GM12878 (cell line): ENCODE measurements around the gene SP6. TPM values are rescaled to one million over a fixed set of nuclear protein-coding genes. Genes with fewer than 3 reads are reported as not detected.

Experiments used
- ATF3 ChIP-seq: IDR thresholded peaks from 2 replicates; pipeline ENCODE4 v1.6.1; 2011; ENCODE audit warnings: low read depth, mild to moderate bottlenecking, low read length, moderate library complexity, borderline replicate concordance; ENCODE audit errors: extremely low read depth
- BCL3 ChIP-seq: IDR thresholded peaks from 2 replicates; pipeline ENCODE4 v1.6.1; 2011; ENCODE audit warnings: borderline replicate concordance, low read depth, mild to moderate bottlenecking, moderate library complexity, low read length; ENCODE audit not compliant: insufficient read depth, poor library complexity, severe bottlenecking
- CBX3 ChIP-seq: fragments of 200-600 bp; sonication (generic); IDR thresholded peaks from 2 replicates; pipeline ENCODE4 v1.6.1; 2016; ENCODE audit warnings: low read depth, borderline replicate concordance
- CEBPZ ChIP-seq: fragments of 150-350 bp; IDR thresholded peaks from 2 replicates; pipeline ENCODE4 v1.6.1; 2016; ENCODE audit warnings: low read depth, low read length
- FOXM1 ChIP-seq: IDR thresholded peaks from 2 replicates; pipeline ENCODE4 v1.6.1; 2012; ENCODE audit warnings: low read depth, mild to moderate bottlenecking, inconsistent platforms, low read length, moderate library complexity
- HCFC1 ChIP-seq: fragments of 150-350 bp; IDR thresholded peaks from 2 replicates; pipeline ENCODE4 v1.6.1; 2014; ENCODE audit warnings: low read length
- LARP7 ChIP-seq: fragments of 450-650 bp; IDR thresholded peaks from 2 replicates; pipeline ENCODE4 v1.6.1; 2017; ENCODE audit warnings: mild to moderate bottlenecking
- MLLT1 ChIP-seq: fragments of 450-650 bp; IDR thresholded peaks from 2 replicates; pipeline ENCODE4 v1.6.1; 2016; ENCODE audit warnings: mild to moderate bottlenecking
- POU2F2 ChIP-seq: IDR thresholded peaks from 3 replicates; pipeline ENCODE4 v1.6.1; 2011; ENCODE audit warnings: low read depth, mild to moderate bottlenecking, low read length, borderline replicate concordance
- SIX5 ChIP-seq: IDR thresholded peaks from 2 replicates; pipeline ENCODE4 v1.6.1; 2011; ENCODE audit warnings: mild to moderate bottlenecking, low read depth, low read length, moderate library complexity; ENCODE audit not compliant: severe bottlenecking
- SREBF1 ChIP-seq: IDR thresholded peaks from 2 replicates; pipeline ENCODE4 v1.6.1; 2012; ENCODE audit warnings: mild to moderate bottlenecking, low read length
- SRF ChIP-seq, 2 experiments: IDR thresholded peaks; 2 replicates each; pipeline ENCODE4 v1.6.1; 2011; ENCODE audit warnings: low read depth in 2 of 2, low read length in 2 of 2, mild to moderate bottlenecking in 1 of 2, moderate library complexity in 1 of 2
- TCF12 ChIP-seq: IDR thresholded peaks from 2 replicates; pipeline ENCODE4 v1.6.1; 2011; ENCODE audit warnings: low read depth, mild to moderate bottlenecking, low read length
- ZBTB4 ChIP-seq: fragments of 450-650 bp; formaldehyde crosslinking; IDR thresholded peaks from 2 replicates; pipeline ENCODE4 v1.4.0; 2022; ENCODE audit warnings: mild to moderate bottlenecking, moderate library complexity
- ZNF207 ChIP-seq: fragments of 450-650 bp; IDR thresholded peaks from 2 replicates; pipeline ENCODE4 v1.6.1; 2014; ENCODE audit warnings: antibody characterized with exemption, mild to moderate bottlenecking, borderline replicate concordance
- ZNF24 ChIP-seq: fragments of 450-650 bp; IDR thresholded peaks from 2 replicates; pipeline ENCODE4 v1.6.1; 2017; ENCODE audit warnings: antibody characterized with exemption, mild to moderate bottlenecking
- ZZZ3 ChIP-seq: IDR thresholded peaks from 2 replicates; pipeline ENCODE4 v1.6.1; 2011; ENCODE audit warnings: low read depth; ENCODE audit not compliant: control insufficient read depth, insufficient read length
- polyA plus RNA-seq, 11 experiments: library from polyadenylated mRNA; depleted of rRNA in 4 of 11; unstranded in 6 of 11; stranded (reverse) in 5 of 11; fragments of >200 nt; fragmentation: Nextera tagmentation in 4 of 11; fragmentation: Illumina TruSeq in 1 of 11; extraction: Ambion mirVana in 4 of 11; extraction: Trizol in 1 of 11; gene quantifications; 1 replicate in 1 of 11; 2 replicates in 10 of 11; pipeline versions ENCODE4 v1.2.1 to v1.2.3, GENCODE V29; 2011 to 2016; ENCODE audit warnings: inconsistent platforms in 2 of 11, missing spikeins in 2 of 11, low read depth in 1 of 11
- total RNA-seq, 4 experiments: library from RNA; depleted of rRNA in 3 of 4; stranded (reverse); fragments of >200 nt in 3 of 4; fragmentation: Illumina TruSeq in 1 of 4; extraction: Trizol in 1 of 4; gene quantifications; 2 replicates each; pipeline versions ENCODE4 v1.2.1 to v1.2.3, GENCODE V29; 2013 to 2021

SP6 gene
- total and polyA plus RNA-seq, 10 of the 15 experiments (the other 5 are each of a cell fraction or from before 2014, with no cell fraction given): 0.05 to 0.15 (median 0.06) TPM; not detected in 7

GRCh38 chr17:47895856-47896671 lies 45.1 kb upstream of the SP6 start, which contains the start of gene SP2 (continued):
- TF ChIP-seq ZBTB4 (CRISPR knock-in tag): no peak
- no peak; the same call in 1 of the 2 replicates for TF ChIP-seq ZNF207
- TF ChIP-seq TCF12: 0 out of 2 replicates have a peak, but pooled peaks have one; percentile 7
- no peak for TF ChIP-seq ZNF24
- TF ChIP-seq CEBPZ: peak; percentile 100
- TF ChIP-seq SRF (IDR thresholded peaks at IDR 0.05; ENCODE audit: low read depth in 2 of 2, low read length in 2 of 2): no peak
- TF ChIP-seq ZZZ3: no peak
- no peak for TF ChIP-seq ATF3
- peak; percentile 98 for TF ChIP-seq FOXM1
- TF ChIP-seq HCFC1: peak; percentile 46
- TF ChIP-seq SIX5: no peak
- TF ChIP-seq MLLT1: no peak
- TF ChIP-seq CBX3: no peak
- TF ChIP-seq LARP7: peak; percentile 92
- TF ChIP-seq POU2F2: 0 out of 3 replicates have a peak, but pooled peaks have one; percentile 62
- peak; percentile 64; the same call in 1 of the 2 replicates for TF ChIP-seq SREBF1
- TF ChIP-seq BCL3: no peak
